ENCODE results near the gene HSD17B8. TPM values are rescaled to one million over a fixed set of nuclear protein-coding genes. Genes with fewer than 3 reads are reported as not detected.

Gene HSD17B8
- polyA plus RNA-seq, 4 donors = 30.9 to 46.1 (median 33.0) TPM

DNA sequence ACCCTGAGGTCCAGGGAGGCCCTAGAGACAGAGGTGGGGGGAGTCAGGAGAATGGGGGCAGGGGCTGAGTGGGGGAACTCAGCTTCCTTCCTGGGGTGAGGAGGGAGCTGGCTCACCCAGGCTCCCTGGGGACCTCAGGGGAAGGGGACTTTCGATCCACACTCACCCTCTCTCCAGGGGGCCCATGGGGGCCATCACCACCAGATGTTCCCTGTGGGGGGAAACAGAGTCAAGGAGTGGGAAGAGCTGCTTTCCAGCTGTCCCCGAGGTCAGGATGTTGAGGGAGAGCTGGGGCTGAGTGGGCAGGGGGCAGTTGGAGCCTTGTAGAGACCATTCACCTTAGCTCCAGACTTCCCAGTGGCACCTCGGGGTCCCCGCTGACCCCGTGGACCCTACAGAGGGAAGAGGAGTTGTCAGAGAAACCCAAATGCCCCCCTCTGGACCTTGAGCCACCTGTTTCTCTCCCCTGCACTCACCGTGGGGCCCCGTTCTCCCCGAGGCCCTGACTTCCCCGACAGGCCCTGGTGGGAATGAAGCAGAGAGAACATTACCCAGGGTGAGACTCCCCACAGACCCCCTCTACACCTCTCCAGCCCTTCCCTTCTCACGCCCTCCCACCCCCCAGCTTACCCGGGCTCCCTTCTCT lies 30.8 kb upstream of the HSD17B8 start:
- no peak for FAIRE-seq

DNA sequence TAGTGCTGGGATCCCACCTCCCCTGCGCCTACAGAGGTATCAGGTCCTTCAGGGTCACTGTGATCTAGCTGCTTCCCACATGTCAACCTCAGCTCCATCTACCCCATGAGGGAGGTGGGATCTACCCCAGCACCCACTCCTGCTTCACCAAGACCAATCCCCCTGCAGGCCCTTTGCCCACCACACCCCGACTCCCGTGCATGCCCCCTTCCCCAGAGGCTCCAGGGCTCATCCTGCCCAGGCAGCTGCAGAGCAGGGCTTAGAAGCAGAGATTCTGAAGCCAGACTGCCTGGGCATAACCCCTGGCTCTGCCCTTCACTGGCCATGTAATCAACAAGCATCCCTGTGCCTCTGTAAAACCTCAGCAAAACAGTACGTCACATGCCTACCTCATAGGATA lies 29.7 kb upstream of the HSD17B8 start:
- Histone ChIP-seq H3K4me3 (ENCODE audit: low read depth in 1 of 3, low read length in 3 of 3) (no peak overlapping the region), H3K9me3 (ENCODE audit: control insufficient read depth in 2 of 2, insufficient read depth in 1 of 2, low read depth in 1 of 2, low read length in 1 of 2) (no peaks in the 10 kb centered on the region), H3K36me3 (ENCODE audit: control insufficient read depth in 3 of 3, insufficient read depth in 2 of 3, low read depth in 1 of 3, low read length in 3 of 3) (peaks cover 0 to 2% (median 0%) of the 10 kb centered on the region in 3 donors), H3K27ac (ENCODE audit: low read depth in 1 of 3, low read length in 2 of 3) (no peak overlapping the region), H3K4me1 (ENCODE audit: control insufficient read depth in 3 of 3, insufficient read depth in 2 of 3, low read depth in 1 of 3, low read length in 2 of 3) (peaks cover 0 to 18% (median 0%) of the 10 kb centered on the region in 3 donors), H3K27me3 (ENCODE audit: control insufficient read depth in 3 of 3, insufficient read depth in 3 of 3, low read length in 3 of 3) (no peaks in the 10 kb centered on the region)
- WGBS, 3 donors = 67 to 85% (median 79%) methylated on average over 4 of the region's 4 CpGs
- DNase-seq = no peak
- no peak for FAIRE-seq

More for the DNA sequence above, 30.8 kb upstream of the HSD17B8 start:
- peak in 1 of 2 donors; percentile 35 for DNase-seq
- Histone ChIP-seq H3K27me3 (ENCODE audit: control insufficient read depth in 3 of 3, insufficient read depth in 3 of 3, low read length in 3 of 3) (no peaks in the 10 kb centered on the region), H3K36me3 (ENCODE audit: control insufficient read depth in 3 of 3, insufficient read depth in 2 of 3, low read depth in 1 of 3, low read length in 3 of 3) (peaks cover 0 to 2% (median 0%) of the 10 kb centered on the region in 3 donors), H3K4me3 (ENCODE audit: low read depth in 1 of 3, low read length in 3 of 3) (no peak overlapping the region), H3K27ac (ENCODE audit: low read depth in 1 of 3, low read length in 2 of 3) (no peak overlapping the region), H3K4me1 (ENCODE audit: control insufficient read depth in 3 of 3, insufficient read depth in 2 of 3, low read depth in 1 of 3, low read length in 2 of 3) (peaks cover 0 to 18% (median 0%) of the 10 kb centered on the region in 3 donors), H3K9me3 (ENCODE audit: control insufficient read depth in 2 of 2, insufficient read depth in 1 of 2, low read depth in 1 of 2, low read length in 1 of 2) (no peaks in the 10 kb centered on the region)
- WGBS, 3 donors = 25 to 40% (median 34%) methylated on average over 9 to 11 of the region's 11 CpGs

DNA sequence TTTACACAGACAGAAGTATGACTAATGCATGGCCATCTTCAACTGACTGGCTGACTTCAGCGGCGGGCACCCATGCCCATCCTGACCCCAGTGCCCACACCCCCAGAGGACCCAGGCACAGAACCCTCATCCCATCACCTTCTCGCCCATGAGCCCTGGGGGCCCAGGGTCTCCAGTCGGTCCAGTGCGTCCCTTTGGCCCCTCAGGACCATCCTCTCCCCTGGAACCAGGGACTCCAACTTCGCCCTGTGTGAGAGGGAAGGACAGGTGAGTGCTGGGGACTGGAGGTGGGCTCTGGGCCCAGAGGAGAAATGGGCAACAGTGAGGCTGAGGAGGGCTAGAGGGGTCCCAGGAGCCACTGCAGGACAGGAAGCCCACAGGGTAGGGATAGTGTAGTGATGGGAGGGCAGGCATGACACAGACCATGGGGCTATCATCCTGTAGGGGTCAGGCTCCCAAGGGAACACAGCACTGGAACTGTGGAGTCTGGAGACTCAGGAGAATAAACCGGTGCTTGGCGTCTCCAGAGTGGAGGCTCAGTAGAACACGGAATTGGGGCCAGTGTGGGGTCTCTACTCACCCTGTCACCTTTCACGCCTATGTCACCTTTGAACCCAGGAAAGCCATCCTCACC lies 28.9 kb upstream of the HSD17B8 start:
- 56 to 77% (median 69%) methylated on average over 10 of the region's 10 CpGs for WGBS, 3 donors
- no peaks in the 10 kb centered on the region for H3K9me3 ChIP-seq (ENCODE audit: control insufficient read depth in 2 of 2, insufficient read depth in 1 of 2, low read depth in 1 of 2, low read length in 1 of 2)
- H3K27ac ChIP-seq (ENCODE audit: low read depth in 1 of 3, low read length in 2 of 3) = no peak overlapping the region
- no peak overlapping the region for H3K4me3 ChIP-seq (ENCODE audit: low read depth in 1 of 3, low read length in 3 of 3)
- FAIRE-seq = no peak
- peaks cover 0 to 18% (median 0%) of the 10 kb centered on the region in 3 donors for H3K4me1 ChIP-seq (ENCODE audit: control insufficient read depth in 3 of 3, insufficient read depth in 2 of 3, low read depth in 1 of 3, low read length in 2 of 3)
- peaks cover 0 to 2% (median 0%) of the 10 kb centered on the region in 3 donors for H3K36me3 ChIP-seq (ENCODE audit: control insufficient read depth in 3 of 3, insufficient read depth in 2 of 3, low read depth in 1 of 3, low read length in 3 of 3)
- DNase-seq = no peak
- H3K27me3 ChIP-seq (ENCODE audit: control insufficient read depth in 3 of 3, insufficient read depth in 3 of 3, low read length in 3 of 3) = no peaks in the 10 kb centered on the region

GRCh38 chr6:33176906-33177305 lies 27.5 kb upstream of the HSD17B8 start:
- Histone ChIP-seq H3K9me3 (ENCODE audit: control insufficient read depth in 2 of 2, insufficient read depth in 1 of 2, low read depth in 1 of 2, low read length in 1 of 2) (no peaks in the 10 kb centered on the region), H3K4me1 (ENCODE audit: control insufficient read depth in 3 of 3, insufficient read depth in 2 of 3, low read depth in 1 of 3, low read length in 2 of 3) (peaks cover 0 to 18% (median 0%) of the 10 kb centered on the region in 3 donors), H3K27me3 (ENCODE audit: control insufficient read depth in 3 of 3, insufficient read depth in 3 of 3, low read length in 3 of 3) (no peaks in the 10 kb centered on the region), H3K36me3 (ENCODE audit: control insufficient read depth in 3 of 3, insufficient read depth in 2 of 3, low read depth in 1 of 3, low read length in 3 of 3) (peaks cover 0 to 2% (median 0%) of the 10 kb centered on the region in 3 donors), H3K27ac (ENCODE audit: low read depth in 1 of 3, low read length in 2 of 3) (no peak overlapping the region), H3K4me3 (ENCODE audit: low read depth in 1 of 3, low read length in 3 of 3) (no peak overlapping the region)
- no peak for FAIRE-seq
- WGBS, 3 donors = 87 to 92% (median 92%) methylated on average over 7 of the region's 7 CpGs
- DNase-seq = no peak

- H3K27me3 ChIP-seq (ENCODE audit: control insufficient read depth in 3 of 3, insufficient read depth in 3 of 3, low read length in 3 of 3) = no peaks in the 10 kb centered on the region
- WGBS, 3 donors = 80 to 84% (median 84%) methylated on average over 19 of the region's 19 CpGs
- H3K9me3 ChIP-seq (ENCODE audit: control insufficient read depth in 2 of 2, insufficient read depth in 1 of 2, low read depth in 1 of 2, low read length in 1 of 2) = peaks cover 0 to 2% of the 10 kb centered on the region in 2 donors
- no peak overlapping the region for H3K27ac ChIP-seq (ENCODE audit: low read depth in 1 of 3, low read length in 2 of 3)
- peaks cover 0 to 14% (median 0%) of the 10 kb centered on the region in 3 donors for H3K4me1 ChIP-seq (ENCODE audit: control insufficient read depth in 3 of 3, insufficient read depth in 2 of 3, low read depth in 1 of 3, low read length in 2 of 3)
- FAIRE-seq = no peak
- H3K4me3 ChIP-seq (ENCODE audit: low read depth in 1 of 3, low read length in 3 of 3) = no peak overlapping the region
- DNase-seq = no peak
- H3K36me3 ChIP-seq (ENCODE audit: control insufficient read depth in 3 of 3, insufficient read depth in 2 of 3, low read depth in 1 of 3, low read length in 3 of 3) = peaks cover 0 to 2% (median 0%) of the 10 kb centered on the region in 3 donors
These were observed 26.7 kb upstream of the HSD17B8 start for GRCh38 chr6:33177552-33178446.

DNA sequence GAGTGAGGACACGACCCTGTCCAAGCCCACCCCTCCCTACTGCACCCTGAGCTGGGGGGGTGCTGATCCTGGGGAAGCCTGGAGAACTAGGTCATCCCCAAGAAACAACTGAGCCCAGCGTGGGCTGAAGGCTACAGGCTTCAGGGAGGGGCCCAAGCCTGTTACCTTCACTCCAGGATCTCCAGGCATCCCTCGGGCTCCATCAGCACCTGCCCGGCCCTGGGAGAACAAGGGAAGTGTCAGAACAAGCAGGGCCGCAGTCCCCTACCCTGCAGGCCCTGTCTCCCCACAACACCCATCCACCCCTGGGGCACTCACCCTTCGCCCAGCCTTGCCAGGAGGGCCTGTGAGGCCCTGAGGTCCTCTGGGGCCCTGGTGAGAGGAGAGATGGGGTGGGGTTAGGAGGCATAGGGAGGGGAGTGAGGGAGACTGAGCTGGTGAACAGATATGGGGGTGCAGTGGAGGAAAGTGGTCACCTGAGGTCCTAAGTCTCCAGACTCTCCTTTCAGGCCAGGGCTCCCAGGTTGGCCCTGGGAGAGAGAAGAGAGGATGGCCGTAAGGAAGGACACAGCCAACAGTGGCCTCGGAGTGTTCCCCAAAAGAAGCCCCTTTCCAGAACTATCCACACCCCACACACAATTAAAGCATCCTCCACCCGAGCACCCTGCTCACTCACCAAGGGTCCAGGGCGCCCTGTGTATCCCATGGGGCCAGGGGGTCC lies 25.5 kb upstream of the HSD17B8 start:
- peaks cover 0 to 4% of the 10 kb centered on the region in 2 donors for H3K9me3 ChIP-seq (ENCODE audit: control insufficient read depth in 2 of 2, insufficient read depth in 1 of 2, low read depth in 1 of 2, low read length in 1 of 2)
- H3K4me1 ChIP-seq (ENCODE audit: control insufficient read depth in 3 of 3, insufficient read depth in 2 of 3, low read depth in 1 of 3, low read length in 2 of 3) = peaks cover 0 to 3% (median 0%) of the 10 kb centered on the region in 3 donors
- H3K27ac ChIP-seq (ENCODE audit: low read depth in 1 of 3, low read length in 2 of 3) = no peak overlapping the region
- H3K4me3 ChIP-seq (ENCODE audit: low read depth in 1 of 3, low read length in 3 of 3) = no peak overlapping the region
- FAIRE-seq (no peak), DNase-seq (no peak)
- 78 to 89% (median 82%) methylated on average over 10 of the region's 10 CpGs for WGBS, 3 donors
- no peaks in the 10 kb centered on the region for H3K27me3 ChIP-seq (ENCODE audit: control insufficient read depth in 3 of 3, insufficient read depth in 3 of 3, low read length in 3 of 3)
- H3K36me3 ChIP-seq (ENCODE audit: control insufficient read depth in 3 of 3, insufficient read depth in 2 of 3, low read depth in 1 of 3, low read length in 3 of 3) = peaks cover 0 to 1% (median 0%) of the 10 kb centered on the region in 3 donors

GRCh38 chr6:33181141-33181540 lies 23.3 kb upstream of the HSD17B8 start:
- no peaks in the 10 kb centered on the region for H3K36me3 ChIP-seq (ENCODE audit: control insufficient read depth in 3 of 3, insufficient read depth in 2 of 3, low read depth in 1 of 3, low read length in 3 of 3)
- H3K27ac ChIP-seq (ENCODE audit: low read depth in 1 of 3, low read length in 2 of 3) = no peak overlapping the region
- no peak for DNase-seq
- FAIRE-seq = no peak
- H3K4me1 ChIP-seq (ENCODE audit: control insufficient read depth in 3 of 3, insufficient read depth in 2 of 3, low read depth in 1 of 3, low read length in 2 of 3) = no peaks in the 10 kb centered on the region
- peaks cover 0 to 7% (median 2%) of the 10 kb centered on the region in 3 donors for H3K27me3 ChIP-seq (ENCODE audit: control insufficient read depth in 3 of 3, insufficient read depth in 3 of 3, low read length in 3 of 3)
- 86 to 92% (median 88%) methylated on average over 7 of the region's 7 CpGs for WGBS, 3 donors
- H3K9me3 ChIP-seq (ENCODE audit: control insufficient read depth in 2 of 2, insufficient read depth in 1 of 2, low read depth in 1 of 2, low read length in 1 of 2) = peaks cover 0 to 4% of the 10 kb centered on the region in 2 donors
- H3K4me3 ChIP-seq (ENCODE audit: low read depth in 1 of 3, low read length in 3 of 3) = no peak overlapping the region
